ENCODE measurements around the gene CAMSAP3.

- TF ChIP-seq CTCF (IDR thresholded peaks at IDR 0.05 in 4 of 5, conservative IDR thresholded peaks at IDR 0.05 in 1 of 5) = no peak
- no peak for TF ChIP-seq POLR2A (IDR thresholded peaks at IDR 0.05)
Observed at GRCh38 chr19:7550987-7551761, 44.5 kb upstream of the CAMSAP3 start.

Data from gastrocnemius medialis (tissue), 4 donors.